Measurements from ENCODE around the gene ARID1B.

Gene ARID1B

GRCh38 chr6:156866220-156867015 is 89.2 kb downstream of the ARID1B start:
- Histone ChIP-seq H3K36me3 (ENCODE audit: low read depth) (peaks cover 5% of the 10 kb centered on the region; the same call in 1 of the 2 replicates), H3K4me1 (ENCODE audit: insufficient read depth, poor library complexity, severe bottlenecking) (no peaks in the 10 kb centered on the region), H3K27ac (ENCODE audit: poor library complexity, severe bottlenecking) (no peak overlapping the region), H3K4me3 (ENCODE audit: severe bottlenecking) (no peak overlapping the region), H3K27me3 (ENCODE audit: insufficient read depth, poor library complexity, severe bottlenecking) (no peaks in the 10 kb centered on the region), H3K9me3 (ENCODE audit: severe bottlenecking) (no peaks in the 10 kb centered on the region)
- no peak for DNase-seq (ENCODE audit: low spot score)
- no peak for TF ChIP-seq CTCF (IDR thresholded peaks at IDR 0.05; ENCODE audit: poor library complexity, severe bottlenecking)
- peak; percentile 31; the same call in 1 of the 3 replicates for ATAC-seq (ENCODE audit: low read depth)

GRCh38 chr6:156867121-156867520 is 89.9 kb downstream of the ARID1B start:
- H3K36me3 ChIP-seq (ENCODE audit: low read depth): peaks cover 5% of the 10 kb centered on the region; the same call in 1 of the 2 replicates
- no peaks in the 10 kb centered on the region for H3K4me1 ChIP-seq (ENCODE audit: insufficient read depth, poor library complexity, severe bottlenecking)
- no peaks in the 10 kb centered on the region for H3K9me3 ChIP-seq (ENCODE audit: severe bottlenecking)
- TF ChIP-seq CTCF (IDR thresholded peaks at IDR 0.05; ENCODE audit: poor library complexity, severe bottlenecking): no peak
- H3K27me3 ChIP-seq (ENCODE audit: insufficient read depth, poor library complexity, severe bottlenecking): no peaks in the 10 kb centered on the region
- H3K4me3 ChIP-seq (ENCODE audit: severe bottlenecking): no peak overlapping the region
- H3K27ac ChIP-seq (ENCODE audit: poor library complexity, severe bottlenecking): no peak overlapping the region
- DNase-seq (ENCODE audit: low spot score) (no peak), ATAC-seq (ENCODE audit: low read depth) (no peak)

- no peaks in the 10 kb centered on the region for H3K9me3 ChIP-seq (ENCODE audit: severe bottlenecking)
- no peak for DNase-seq (ENCODE audit: low spot score)
- no peaks in the 10 kb centered on the region for H3K4me1 ChIP-seq (ENCODE audit: insufficient read depth, poor library complexity, severe bottlenecking)
- H3K27ac ChIP-seq (ENCODE audit: poor library complexity, severe bottlenecking): no peak overlapping the region
- H3K27me3 ChIP-seq (ENCODE audit: insufficient read depth, poor library complexity, severe bottlenecking): no peaks in the 10 kb centered on the region
- no peak for TF ChIP-seq CTCF (IDR thresholded peaks at IDR 0.05; ENCODE audit: poor library complexity, severe bottlenecking)
- ATAC-seq (ENCODE audit: low read depth): no peak
- peaks cover 5% of the 10 kb centered on the region; the same call in 1 of the 2 replicates for H3K36me3 ChIP-seq (ENCODE audit: low read depth)
- H3K4me3 ChIP-seq (ENCODE audit: severe bottlenecking): no peak overlapping the region
Observed at GRCh38 chr6:156868385-156868784, 91.2 kb downstream of the ARID1B start.

GRCh38 chr6:156869980-156870398 is 92.8 kb downstream of the ARID1B start:
- H3K4me1 ChIP-seq (ENCODE audit: insufficient read depth, poor library complexity, severe bottlenecking): no peaks in the 10 kb centered on the region
- ATAC-seq (ENCODE audit: low read depth): no peak

More at GRCh38 chr6:156869980-156870398, 92.8 kb downstream of the ARID1B start:
- DNase-seq (ENCODE audit: low spot score): no peak
- Histone ChIP-seq H3K27ac (ENCODE audit: poor library complexity, severe bottlenecking) (no peak overlapping the region), H3K9me3 (ENCODE audit: severe bottlenecking) (no peaks in the 10 kb centered on the region), H3K4me3 (ENCODE audit: severe bottlenecking) (no peak overlapping the region), H3K36me3 (ENCODE audit: low read depth) (peaks cover 5% of the 10 kb centered on the region; the same call in 1 of the 2 replicates), H3K27me3 (ENCODE audit: insufficient read depth, poor library complexity, severe bottlenecking) (no peaks in the 10 kb centered on the region)
- TF ChIP-seq CTCF (IDR thresholded peaks at IDR 0.05; ENCODE audit: poor library complexity, severe bottlenecking): no peak
